Esophagus (tissue), 2 donors: ENCODE measurements around the gene NPIPA7. TPM values are rescaled to one million over a fixed set of nuclear protein-coding genes. Genes with fewer than 3 reads are reported as not detected.
"Not testable (repeated sequence)": the region's sequence is repeated elsewhere in the genome, so short reads cannot be mapped to it uniquely, and the experiment has no call there.

Experiments
- H3K27ac ChIP-seq, 2 donors: one replicate each; pipeline ENCODE4 v1.5.1; 2013; ENCODE audit warnings: low read depth in 2 of 2, mild to moderate bottlenecking in 2 of 2, inconsistent platforms in 1 of 2, low read length in 1 of 2, moderate library complexity in 1 of 2
- H3K27me3 ChIP-seq, 2 donors: one replicate each; pipeline ENCODE4 v1.6.1; 2013; ENCODE audit warnings: low read length in 2 of 2, control low read depth in 1 of 2, mild to moderate bottlenecking in 1 of 2; ENCODE audit not compliant: insufficient read depth in 2 of 2, control insufficient read depth in 1 of 2
- H3K36me3 ChIP-seq, 2 donors: one replicate each; pipeline ENCODE4 v1.6.1; 2013; ENCODE audit warnings: low read length in 1 of 2; ENCODE audit not compliant: control insufficient read depth in 2 of 2, insufficient read depth in 2 of 2
- H3K4me1 ChIP-seq, 2 donors: one replicate each; pipeline ENCODE4 v1.6.1; 2013; ENCODE audit warnings: low read length in 1 of 2; ENCODE audit not compliant: control insufficient read depth in 2 of 2, insufficient read depth in 2 of 2
- H3K4me3 ChIP-seq, 2 donors: one replicate each; pipeline ENCODE4 v1.5.1; 2013; ENCODE audit warnings: low read length in 2 of 2, mild to moderate bottlenecking in 2 of 2, low read depth in 1 of 2, moderate library complexity in 1 of 2
- H3K9me3 ChIP-seq, 2 donors: one replicate each; pipeline ENCODE4 v1.6.1; 2013; ENCODE audit warnings: mild to moderate bottlenecking in 2 of 2, low read depth in 1 of 2, low read length in 1 of 2, moderate library complexity in 1 of 2; ENCODE audit not compliant: control insufficient read depth in 2 of 2, insufficient read depth in 1 of 2
- WGBS, 2 donors: extraction: QIAGEN DNeasy Blood & Tissue Kit; methylation state at CpG; one replicate each; pipeline ENCODE4 v1.1.7; 2013; 5-methylcytosine and 5-hydroxymethylcytosine counted together
- polyA plus RNA-seq, 2 donors: library from polyadenylated mRNA; stranded (reverse); fragments of 200-250 nt; gene quantifications; one replicate each; pipeline ENCODE4 v1.2.3, GENCODE V29; 2013
- donor health status: healthy with polysubstance abuse.
- donor health status: Bipolar disorder and iron deficiency.

NPIPA7 gene
- 10 to 100 TPM; 13.6 to 42.0 TPM for polyA plus RNA-seq

GRCh38 chr16:16378840-16379239 lies at the start of gene NPIPA7:
Gene NPIPA7 (plus strand): TSS chr16:16379140. CDS start chr16:16379245, 105 bp downstream.
- not testable (repeated sequence) for H3K27ac ChIP-seq, H3K27me3 ChIP-seq, H3K4me3 ChIP-seq, H3K36me3 ChIP-seq, H3K4me1 ChIP-seq, H3K9me3 ChIP-seq
- no CpG with 5 or more reads among the region's 3 CpGs for WGBS, 2 donors

- H3K27me3 ChIP-seq, H3K36me3 ChIP-seq, H3K9me3 ChIP-seq, H3K4me3 ChIP-seq, H3K4me1 ChIP-seq, H3K27ac ChIP-seq: not testable (repeated sequence)
- WGBS, 2 donors = 87 to 96% methylated on average over 6 to 13 of the region's 23 CpGs
These were observed 47.5 kb upstream of the NPIPA7 start for GRCh38 chr16:16331466-16331865.

- H3K4me3 ChIP-seq, H3K9me3 ChIP-seq, H3K27me3 ChIP-seq, H3K27ac ChIP-seq, H3K4me1 ChIP-seq, H3K36me3 ChIP-seq: not testable (repeated sequence)
- 79% methylated on average over 13 of the region's 30 CpGs; no CpG with 5 or more reads in 1 of the 2 donors for WGBS, 2 donors
These were observed 21.4 kb upstream of the NPIPA7 start for GRCh38 chr16:16357556-16357955.

- H3K27me3 ChIP-seq, H3K36me3 ChIP-seq, H3K4me1 ChIP-seq, H3K27ac ChIP-seq, H3K9me3 ChIP-seq, H3K4me3 ChIP-seq: not testable (repeated sequence)
- 53 to 78% methylated on average over 6 to 22 of the region's 40 CpGs for WGBS, 2 donors
These were observed 20.2 kb upstream of the NPIPA7 start for GRCh38 chr16:16358539-16359240.

- WGBS, 2 donors = 93 to 94% methylated on average over 3 to 14 of the region's 31 CpGs
- H3K27me3 ChIP-seq, H3K4me3 ChIP-seq: not testable (repeated sequence)
These were observed 15.3 kb upstream of the NPIPA7 start for GRCh38 chr16:16363595-16363994.

GRCh38 chr16:16364100-16364499 lies 14.8 kb upstream of the NPIPA7 start:
- H3K27me3 ChIP-seq, H3K4me1 ChIP-seq, H3K27ac ChIP-seq, H3K9me3 ChIP-seq, H3K4me3 ChIP-seq, H3K36me3 ChIP-seq: not testable (repeated sequence)
- WGBS, 2 donors = no CpG with 5 or more reads among the region's 39 CpGs

More at GRCh38 chr16:16363595-16363994, 15.3 kb upstream of the NPIPA7 start:
- not testable (repeated sequence) for H3K36me3 ChIP-seq, H3K4me1 ChIP-seq, H3K9me3 ChIP-seq, H3K27ac ChIP-seq

- not testable (repeated sequence) for H3K9me3 ChIP-seq, H3K36me3 ChIP-seq, H3K27ac ChIP-seq, H3K4me1 ChIP-seq, H3K27me3 ChIP-seq, H3K4me3 ChIP-seq
- 83 to 86% methylated on average over 6 to 8 of the region's 28 CpGs for WGBS, 2 donors
These were observed 14.2 kb upstream of the NPIPA7 start for GRCh38 chr16:16364701-16365100.

GRCh38 chr16:16365319-16365718 lies 13.6 kb upstream of the NPIPA7 start:
- not testable (repeated sequence) for H3K36me3 ChIP-seq, H3K27me3 ChIP-seq, H3K27ac ChIP-seq, H3K4me3 ChIP-seq, H3K9me3 ChIP-seq, H3K4me1 ChIP-seq
- 89 to 91% methylated on average over 18 to 20 of the region's 21 CpGs for WGBS, 2 donors

GRCh38 chr16:16365851-16366250 lies 13.1 kb upstream of the NPIPA7 start:
- 89% methylated on average over 9 of the region's 22 CpGs; no CpG with 5 or more reads in 1 of the 2 donors for WGBS, 2 donors
- H3K4me1 ChIP-seq, H3K9me3 ChIP-seq: not testable (repeated sequence)

GRCh38 chr16:16366552-16367284 lies 12.2 kb upstream of the NPIPA7 start:
- H3K4me3 ChIP-seq, H3K36me3 ChIP-seq, H3K4me1 ChIP-seq, H3K27me3 ChIP-seq, H3K27ac ChIP-seq, H3K9me3 ChIP-seq: not testable (repeated sequence)
- 95 to 97% methylated on average over 21 to 37 of the region's 54 CpGs for WGBS, 2 donors

More at GRCh38 chr16:16365851-16366250, 13.1 kb upstream of the NPIPA7 start:
- not testable (repeated sequence) for H3K36me3 ChIP-seq, H3K27ac ChIP-seq, H3K27me3 ChIP-seq, H3K4me3 ChIP-seq
